ENCODE data around the gene VAMP3.

DNA sequence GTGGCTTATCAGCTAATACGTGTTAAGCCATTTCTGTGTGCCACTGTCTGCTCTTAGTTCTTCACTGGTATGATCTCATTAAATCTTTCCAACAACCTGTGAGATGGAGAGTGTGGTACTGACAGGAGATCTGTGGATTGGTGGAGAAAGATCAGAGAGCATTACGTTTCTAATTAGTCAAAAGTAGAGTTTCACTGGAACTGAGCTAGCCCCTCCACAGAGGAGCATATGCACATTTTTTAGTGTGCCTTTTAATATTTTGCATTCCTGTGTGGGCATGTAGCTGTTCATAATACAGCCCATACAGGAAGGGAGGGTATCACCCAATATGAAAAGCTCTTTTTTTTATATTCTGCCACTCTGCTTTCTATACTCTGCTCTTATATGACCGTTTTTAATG, 50.2 kb downstream of the VAMP3 start:
- TF ChIP-seq POLR2A (IDR thresholded peaks at IDR 0.05) (no peak), CTCF (IDR thresholded peaks at IDR 0.05) (no peak), EP300 (IDR thresholded peaks at IDR 0.05; ENCODE audit: low read depth) (no peak)

Data from transverse colon (tissue), 3 donors.